CD4-positive, alpha-beta T cell treated with Interleukin-15 for 4 hours (primary cell): ENCODE data around the gene FARP1.
"Not testable (repeated sequence)": the region's sequence is repeated elsewhere in the genome, so short reads cannot be mapped to it uniquely, and the experiment has no call there.

Source experiments
- DNase-seq: peaks from one replicate; pipeline ENCODE4 v3.0.0-alpha.2; 2020; ENCODE audit warnings: low spot score

FARP1 gene

DNA sequence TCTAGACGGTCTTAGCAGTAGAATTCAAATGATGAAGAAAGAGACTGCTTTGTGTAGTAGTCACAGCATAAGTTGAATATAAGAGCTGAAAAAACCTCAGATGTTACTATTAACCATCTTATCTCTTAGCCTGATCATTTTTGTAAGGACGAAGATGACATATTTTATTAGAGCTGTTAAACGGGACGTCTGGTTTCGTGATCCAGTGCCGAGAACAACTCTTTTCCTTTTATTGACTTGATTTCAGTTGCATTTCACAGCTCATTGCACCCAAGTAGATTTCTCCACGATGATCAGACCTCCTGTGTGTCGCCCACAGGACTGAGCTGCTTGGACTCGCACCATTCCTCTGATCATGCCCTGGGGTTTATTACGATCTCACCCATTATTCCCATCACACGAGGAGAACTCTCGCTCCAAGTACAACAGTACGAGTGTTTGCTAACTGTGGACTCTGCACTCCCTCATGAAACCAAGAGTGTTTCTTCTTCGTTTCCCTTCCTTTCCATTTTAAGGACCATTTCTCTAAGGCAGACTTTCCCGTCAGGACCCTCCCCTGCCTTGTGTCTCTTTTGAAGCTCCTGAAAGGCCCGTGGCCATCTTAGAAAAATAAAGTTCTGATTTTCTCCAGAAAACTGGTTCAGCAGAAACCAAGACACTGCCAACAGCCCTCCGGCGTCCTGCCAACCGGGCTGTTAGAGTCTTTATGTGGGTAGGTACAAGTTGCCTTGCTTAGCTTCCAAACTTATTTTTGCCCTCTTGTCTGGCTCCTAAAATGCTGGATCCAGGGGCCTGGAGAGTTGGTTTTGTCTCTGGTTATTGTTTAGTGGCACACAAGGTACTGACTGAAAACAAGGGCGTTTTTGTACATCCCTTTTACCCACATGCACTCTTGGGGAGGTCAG lies 82.4 kb downstream of the FARP1 start:
- DNase-seq: no peak

DNA sequence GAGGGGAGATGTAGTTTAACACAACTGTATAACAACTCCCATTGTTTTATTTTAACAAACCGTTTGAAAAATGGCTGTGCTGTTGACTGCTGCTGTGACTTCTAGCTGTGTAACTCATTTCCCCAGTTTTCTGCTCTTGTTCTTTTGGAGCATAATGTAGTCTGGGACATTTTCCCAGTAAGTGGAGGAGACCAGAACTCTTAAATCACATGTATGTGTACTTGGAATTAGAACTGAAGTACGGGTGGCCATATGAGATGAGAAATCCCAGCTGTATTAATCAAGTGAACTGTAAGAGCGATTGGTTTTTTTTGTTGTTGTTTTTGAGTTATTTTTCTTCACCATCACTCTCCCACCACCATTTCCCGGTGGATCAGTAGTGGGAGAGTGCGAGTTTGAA lies 83.6 kb downstream of the FARP1 start:
- DNase-seq: no peak

GRCh38 chr13:98228661-98229341 lies 85.9 kb downstream of the FARP1 start:
- DNase-seq: no peak

- DNase-seq: not testable (repeated sequence)
Observed at GRCh38 chr13:98230762-98231161, 87.9 kb downstream of the FARP1 start.

GRCh38 chr13:98232456-98232855 lies 89.6 kb downstream of the FARP1 start:
- no peak for DNase-seq

GRCh38 chr13:98233127-98233526 lies 90.2 kb downstream of the FARP1 start:
- DNase-seq: no peak

- DNase-seq: no peak
Observed at GRCh38 chr13:98234348-98234747, 91.5 kb downstream of the FARP1 start.

DNA sequence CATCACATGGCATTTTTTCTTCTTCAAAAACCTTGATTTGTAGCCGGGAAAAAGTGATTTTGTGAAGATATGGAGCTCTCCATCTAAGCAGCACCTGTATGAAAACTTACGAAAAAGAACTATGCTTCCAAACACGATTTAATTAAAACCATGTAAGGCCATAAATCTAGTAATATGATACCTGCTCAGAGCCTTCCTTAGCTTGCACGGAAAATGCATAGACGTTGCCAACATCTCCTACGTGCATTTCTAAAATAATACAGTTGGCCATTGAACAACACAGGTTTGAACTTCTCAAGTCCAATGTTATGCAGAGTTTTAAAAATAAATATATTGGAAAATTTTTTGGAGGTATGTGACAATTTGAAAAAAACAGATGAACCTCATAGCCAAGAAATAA lies 93.3 kb downstream of the FARP1 start:
- no peak for DNase-seq

DNA sequence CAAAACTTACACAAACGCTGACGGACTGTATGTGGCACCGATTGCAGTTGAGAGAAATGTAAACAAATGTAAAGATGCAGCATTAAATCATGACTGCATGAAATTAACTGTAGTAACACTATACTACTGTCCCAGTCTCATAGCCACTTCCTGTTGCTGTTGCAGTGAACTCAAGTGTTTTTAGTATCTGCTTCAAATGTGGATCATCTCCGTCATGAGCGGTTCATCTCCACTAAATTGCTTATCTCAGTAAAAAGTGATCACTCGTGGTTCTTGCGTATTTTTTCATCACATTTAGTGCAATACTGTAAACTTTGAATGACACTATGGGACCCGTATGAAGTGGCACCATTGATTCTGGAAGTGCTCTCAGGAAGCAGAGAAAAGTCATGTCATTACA lies 94.4 kb downstream of the FARP1 start:
- no peak for DNase-seq

DNA sequence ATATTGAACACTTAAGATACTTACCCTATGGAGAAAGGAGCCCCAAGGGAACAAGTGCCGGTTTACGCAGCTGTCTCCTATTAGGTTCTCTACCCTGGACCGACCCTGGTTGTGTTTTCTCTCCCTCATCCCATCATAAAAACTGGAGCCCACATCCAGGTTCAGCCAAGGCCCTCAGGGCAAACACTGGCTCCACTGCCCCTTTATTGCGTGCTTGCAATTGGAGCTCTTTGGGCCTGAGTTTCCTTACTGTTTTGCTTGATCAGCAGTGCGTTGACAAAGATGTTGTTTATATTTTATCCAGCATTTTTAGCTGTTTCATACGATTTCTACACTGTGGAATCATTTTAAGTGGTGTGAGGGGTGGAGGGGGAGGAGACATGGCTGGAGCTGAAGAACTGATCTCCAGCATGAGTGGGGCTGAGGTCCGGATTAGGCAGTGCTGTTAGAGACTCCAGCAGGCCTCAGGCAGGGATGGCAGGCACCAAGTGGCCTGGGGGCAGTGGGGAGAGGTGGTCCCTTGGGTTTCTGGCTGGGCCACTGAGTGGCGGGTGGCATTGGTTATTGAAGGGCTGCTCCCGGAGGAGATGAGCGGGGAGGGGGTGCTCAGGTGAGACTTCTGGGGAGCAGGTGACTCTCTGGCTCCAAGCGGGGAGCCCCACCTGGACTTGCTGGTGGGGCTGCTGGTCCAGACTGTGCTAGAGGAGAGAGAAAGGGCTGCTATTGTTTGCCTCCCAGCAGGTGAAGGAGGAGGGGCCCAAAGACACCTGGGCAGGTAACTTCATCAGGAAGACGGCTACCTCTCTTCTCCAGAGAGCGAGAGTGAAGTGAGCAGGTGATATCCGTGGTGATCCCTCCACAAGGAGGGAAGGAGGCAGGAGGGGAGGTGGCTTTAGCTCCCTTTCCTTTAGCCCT lies 96.5 kb downstream of the FARP1 start:
- DNase-seq: no peak

GRCh38 chr13:98240135-98240534 lies 97.2 kb downstream of the FARP1 start:
- no peak for DNase-seq

- DNase-seq: no peak
Observed at GRCh38 chr13:98240974-98241373, 98.1 kb downstream of the FARP1 start.

DNA sequence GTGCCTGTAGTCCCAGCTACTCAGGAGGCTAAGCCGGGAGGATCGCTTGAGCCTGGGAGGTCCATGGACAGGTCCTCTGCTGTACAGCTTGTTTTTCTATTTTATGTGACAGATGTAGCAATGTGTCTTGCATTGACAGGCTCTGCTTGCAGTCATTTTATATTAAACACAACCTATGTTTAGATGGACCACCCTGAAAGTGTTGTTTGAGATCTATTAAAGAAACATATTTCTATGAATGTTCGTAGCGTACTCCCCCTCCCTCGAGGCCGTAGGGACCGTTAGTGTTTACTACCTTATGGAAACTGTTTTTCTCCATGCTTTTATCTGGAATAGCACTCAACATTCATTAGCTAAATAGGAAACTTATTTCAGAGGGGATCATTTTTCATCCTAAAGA lies 99.1 kb downstream of the FARP1 start:
- no peak for DNase-seq

GRCh38 chr13:98242403-98242802 lies 99.5 kb downstream of the FARP1 start:
- DNase-seq: no peak

DNA sequence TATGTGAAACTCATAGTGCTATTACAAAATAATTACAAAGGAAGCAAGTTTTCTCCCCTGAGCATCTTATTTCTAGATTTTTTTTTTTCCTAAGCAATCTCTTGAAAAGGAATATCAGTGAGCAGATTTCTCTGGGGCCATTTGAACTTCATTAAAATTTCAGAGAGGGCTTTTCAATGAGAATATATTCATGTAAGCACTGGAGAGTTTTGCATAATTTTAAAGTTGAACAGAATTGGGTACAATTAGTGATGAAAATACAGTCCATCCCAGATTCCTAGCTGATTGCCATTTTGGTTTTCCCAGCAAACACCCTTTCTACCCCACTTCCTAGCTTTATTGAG lies 101.0 kb downstream of the FARP1 start:
- DNase-seq: no peak

GRCh38 chr13:98246538-98247172 lies 103.8 kb downstream of the FARP1 start:
- no peak for DNase-seq

GRCh38 chr13:98251708-98252107 lies 108.8 kb downstream of the FARP1 start:
- no peak for DNase-seq

DNA sequence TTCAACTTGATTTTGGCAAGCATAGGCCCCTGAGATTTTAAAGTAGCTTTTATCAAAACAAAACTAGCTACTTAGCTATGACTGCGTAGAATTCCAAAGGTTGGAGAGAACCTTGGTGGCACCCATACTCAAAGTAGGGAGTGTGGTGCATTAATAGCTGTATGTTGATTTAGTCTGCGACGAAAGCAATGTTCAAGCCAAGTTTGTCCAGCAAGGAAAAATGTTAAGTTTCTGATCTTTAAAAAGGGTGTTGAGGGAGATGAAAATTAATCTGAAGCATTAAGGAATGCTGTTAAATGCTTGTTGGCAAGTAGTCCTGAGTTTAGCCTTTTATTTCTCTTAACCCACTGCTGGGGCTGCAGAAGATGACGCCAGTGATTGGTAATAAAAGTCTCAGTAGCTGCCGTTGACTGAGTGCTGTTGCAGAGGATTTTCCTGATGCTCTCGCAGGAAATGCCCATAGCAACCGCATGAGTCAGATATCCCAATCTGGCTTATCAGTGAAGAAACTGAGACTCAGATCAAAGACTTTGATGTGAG lies 110.1 kb downstream of the FARP1 start:
- no peak for DNase-seq

DNA sequence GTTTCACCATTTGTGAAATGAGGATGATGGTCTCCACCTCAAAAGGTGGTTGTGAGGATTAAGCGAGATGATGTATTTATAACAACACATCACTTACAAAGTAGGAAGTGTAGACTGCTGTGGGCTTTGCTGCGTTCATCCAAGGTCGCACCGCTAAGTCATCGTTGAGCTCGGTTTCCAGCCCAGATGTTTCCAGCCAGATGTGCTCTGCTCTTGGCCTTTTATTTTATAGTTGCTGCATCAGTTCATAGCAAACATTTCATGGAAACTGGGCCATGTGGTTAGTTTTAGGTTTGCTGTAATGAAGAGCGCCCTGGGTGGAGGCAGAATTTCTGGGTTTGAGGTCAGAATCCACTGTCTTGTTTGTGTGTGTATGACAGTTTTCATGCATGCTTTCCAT lies 110.6 kb downstream of the FARP1 start:
- DNase-seq: no peak

GRCh38 chr13:98254513-98254912 lies 111.6 kb downstream of the FARP1 start:
- DNase-seq: no peak

DNA sequence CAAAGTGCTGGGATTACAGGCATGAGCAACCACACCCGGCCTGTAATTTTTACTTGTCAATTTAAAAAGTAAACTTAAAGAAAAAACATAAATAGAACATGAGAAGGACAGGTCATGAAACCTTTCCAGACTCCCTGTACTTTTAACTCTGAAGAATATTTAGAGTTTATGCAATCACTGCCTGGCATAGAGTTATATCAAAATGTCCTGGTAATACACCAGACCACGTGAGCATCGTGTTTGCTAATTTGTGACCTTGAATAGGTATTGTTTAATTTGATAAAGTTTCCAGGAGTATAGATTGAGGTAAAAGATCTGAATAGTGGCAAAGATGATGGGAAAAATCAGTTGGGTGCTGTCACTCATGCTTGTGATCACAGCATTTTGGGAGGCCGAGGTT lies 115.3 kb downstream of the FARP1 start:
- no peak for DNase-seq
